Hematopoietic multipotent progenitor cell treated with erythropoietin and hydrocortisone succinate and interleukin-3 and kit ligand, for 15 days (in vitro differentiated cells): Measurements from ENCODE around the gene TMEM132D.

Experiments used
- DNase-seq: peaks from one replicate; pipeline ENCODE4 v3.0.0-alpha.2; 2015; ENCODE audit warnings: low spot score

TMEM132D gene

GRCh38 chr12:129440278-129440677 is 463.5 kb downstream of the TMEM132D start:
- DNase-seq: no peak

- DNase-seq: no peak
Observed at GRCh38 chr12:129434790-129435189, 469.0 kb downstream of the TMEM132D start.

GRCh38 chr12:129428240-129428936 is 475.4 kb downstream of the TMEM132D start:
- no peak for DNase-seq

DNA sequence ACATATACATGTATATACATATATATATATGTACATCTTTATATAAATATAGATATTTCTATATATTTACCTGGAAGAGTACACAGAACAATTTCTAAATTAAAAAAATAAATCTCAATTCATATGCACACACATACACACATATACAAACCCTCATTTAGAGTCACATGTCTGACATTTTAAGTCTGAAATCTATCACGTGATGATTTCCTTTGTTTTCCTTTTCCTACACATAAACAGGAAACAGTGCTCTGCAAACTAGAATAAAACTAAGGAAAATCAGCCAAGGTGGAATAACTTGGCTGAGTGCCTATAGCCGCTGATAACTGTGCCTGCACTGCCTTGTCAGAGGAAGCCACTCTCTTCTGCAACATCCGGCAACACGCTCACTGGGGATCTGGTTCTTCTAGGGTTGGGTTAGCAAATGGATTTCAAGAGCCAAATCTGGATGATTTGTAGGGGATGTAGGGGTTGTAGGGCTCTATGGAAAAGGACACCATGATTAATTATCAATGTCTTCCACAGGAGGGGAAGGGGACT is 480.7 kb downstream of the TMEM132D start:
- no peak for DNase-seq

- no peak for DNase-seq
Observed at GRCh38 chr12:129413295-129413694, 490.5 kb downstream of the TMEM132D start.

DNA sequence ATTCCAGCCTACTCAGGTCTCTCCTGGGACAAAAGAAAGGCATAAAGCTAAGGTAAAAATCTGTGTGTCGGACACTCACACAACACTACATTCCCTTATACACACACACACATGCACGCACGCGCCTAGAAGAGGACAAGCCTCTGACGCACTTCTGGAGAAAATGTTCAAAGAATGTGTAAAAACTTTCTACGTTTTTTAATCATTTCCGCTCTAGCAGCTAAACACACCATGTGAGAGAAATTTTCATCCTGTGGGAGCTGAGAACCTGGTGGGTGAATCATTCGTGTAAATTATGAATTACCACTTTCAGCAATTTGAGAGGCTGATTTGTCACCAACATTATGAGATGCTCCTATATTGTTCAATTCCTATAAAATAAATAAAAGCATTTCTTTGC is 494.5 kb downstream of the TMEM132D start:
- no peak for DNase-seq

GRCh38 chr12:129404556-129404955 is 499.3 kb downstream of the TMEM132D start:
- DNase-seq: no peak

GRCh38 chr12:129401572-129401971 is 502.3 kb downstream of the TMEM132D start:
- DNase-seq: no peak

- no peak for DNase-seq
Observed at GRCh38 chr12:129394177-129394825, 509.5 kb downstream of the TMEM132D start.

DNA sequence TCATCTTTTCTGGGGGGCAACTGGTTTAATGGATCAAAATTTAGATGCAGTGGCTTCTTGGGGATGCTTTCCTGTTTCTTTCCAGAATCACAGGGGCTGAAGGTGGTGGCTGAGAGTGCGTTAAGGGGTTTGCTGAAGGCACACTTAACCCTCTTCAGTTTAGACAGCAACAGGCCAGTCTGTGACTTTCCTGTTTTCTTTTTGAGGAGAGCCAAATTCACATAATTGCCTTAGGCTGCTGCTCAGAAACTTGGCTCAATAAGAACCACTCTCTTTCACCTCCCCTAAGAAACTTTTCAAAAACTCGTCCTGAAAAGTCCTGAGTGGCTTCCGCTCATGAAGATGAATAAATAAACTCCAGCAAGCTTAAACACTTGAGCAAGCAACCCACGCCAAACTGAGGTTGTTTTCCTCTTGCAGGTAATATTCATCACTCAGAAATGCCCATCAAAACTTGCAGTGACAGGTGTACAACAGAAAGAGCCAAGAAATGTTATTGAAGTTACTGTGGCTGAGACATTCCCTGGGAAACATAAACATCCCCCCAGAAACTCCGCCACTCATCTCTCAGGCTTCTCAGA is 510.4 kb downstream of the TMEM132D start:
- no peak for DNase-seq

- DNase-seq: no peak
Observed at GRCh38 chr12:129385637-129385990, 518.2 kb downstream of the TMEM132D start.

GRCh38 chr12:129383956-129384355 is 519.9 kb downstream of the TMEM132D start:
- no peak for DNase-seq

DNA sequence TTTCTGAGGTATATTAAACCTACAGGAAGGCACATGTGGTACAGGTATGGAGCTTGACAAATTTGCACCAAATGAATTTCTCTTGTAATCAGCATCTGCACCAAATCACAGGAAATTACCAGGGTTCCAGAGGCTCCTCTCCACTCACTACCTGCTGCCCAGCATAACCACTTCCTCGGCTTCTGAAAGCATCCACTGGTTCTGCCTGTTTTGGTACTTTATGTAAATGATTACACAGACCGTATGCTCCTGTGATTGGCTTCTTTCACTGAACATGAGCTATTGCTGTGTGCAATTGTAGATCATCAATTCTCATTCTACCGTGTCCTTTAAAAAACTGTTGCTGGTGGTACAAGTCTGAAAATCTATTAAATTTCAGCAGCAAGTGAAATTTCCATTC is 522.1 kb downstream of the TMEM132D start:
- no peak for DNase-seq

DNA sequence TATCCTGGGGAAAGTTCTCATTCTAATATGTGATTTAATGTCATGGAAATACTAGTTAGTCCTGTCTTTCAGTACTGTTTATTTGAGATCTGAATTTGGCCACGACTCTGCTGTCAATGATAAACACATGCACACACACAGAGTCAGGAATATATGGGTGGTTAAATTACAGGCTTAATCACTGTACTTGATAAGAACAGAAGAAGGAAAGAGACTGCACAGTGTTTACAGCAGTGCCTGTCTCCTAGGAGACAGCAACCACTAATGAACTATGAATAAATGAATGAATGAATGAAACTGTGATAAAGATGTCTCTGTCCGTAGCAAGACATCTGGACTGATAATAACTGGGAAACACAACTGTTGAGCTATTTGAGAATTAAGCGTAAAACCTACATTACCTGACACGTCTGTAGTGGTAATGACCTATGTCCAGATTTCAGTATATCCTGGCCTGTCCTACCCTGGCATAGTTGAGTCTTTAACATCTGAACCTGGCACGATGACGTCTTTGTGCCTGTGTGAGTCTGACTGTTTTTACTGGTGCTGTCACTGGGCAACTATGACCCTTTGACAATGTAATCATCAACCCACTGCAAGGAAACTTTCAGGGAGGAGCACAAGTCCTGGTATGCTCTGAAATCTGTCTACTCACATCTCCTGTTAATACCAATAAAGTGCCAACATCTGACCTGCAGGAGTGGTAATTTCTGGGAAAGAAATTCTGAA is 524.6 kb downstream of the TMEM132D start:
- DNase-seq: no peak

- DNase-seq: no peak
Observed at GRCh38 chr12:129378496-129378895, 525.3 kb downstream of the TMEM132D start.

DNA sequence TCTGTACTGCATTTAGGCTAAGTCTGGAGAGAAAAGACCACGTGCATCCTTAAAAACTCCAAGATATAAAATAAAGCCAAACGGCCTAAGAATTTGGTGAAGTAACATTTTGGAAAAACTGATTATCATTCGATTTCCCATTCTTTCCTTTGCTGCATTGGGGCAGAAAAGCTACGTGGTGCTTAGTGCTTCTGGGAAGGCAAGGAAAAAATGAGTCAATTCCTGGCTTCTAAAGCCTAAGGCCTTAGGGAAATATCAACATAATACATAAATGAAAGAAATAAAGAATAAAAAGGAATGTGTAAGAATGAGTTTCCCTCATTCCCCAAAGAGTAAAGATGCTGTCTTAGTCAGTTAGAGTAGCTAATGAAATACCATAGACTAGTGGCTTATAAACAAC is 530.1 kb downstream of the TMEM132D start:
- no peak for DNase-seq

DNA sequence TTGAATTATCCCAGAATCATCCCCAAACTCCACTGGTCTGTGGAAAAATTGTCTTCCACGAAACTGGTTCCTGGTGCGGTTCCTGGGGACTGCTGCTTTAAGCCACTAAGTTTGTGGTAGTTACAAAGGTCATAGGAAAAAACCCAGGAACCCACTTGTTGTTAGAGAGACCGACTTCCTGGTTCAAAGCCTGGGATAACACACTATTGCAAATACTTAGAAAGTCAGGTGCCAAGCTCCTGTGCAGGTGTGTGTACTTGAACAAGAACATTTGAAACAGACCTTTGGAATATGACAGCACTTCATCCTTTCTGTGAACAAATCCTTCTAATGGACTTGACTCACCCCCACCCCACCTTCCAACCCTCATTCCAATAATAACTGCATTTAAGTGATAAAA is 530.9 kb downstream of the TMEM132D start:
- DNase-seq: no peak

- no peak for DNase-seq
Observed at GRCh38 chr12:129372348-129372747, 531.5 kb downstream of the TMEM132D start.

DNA sequence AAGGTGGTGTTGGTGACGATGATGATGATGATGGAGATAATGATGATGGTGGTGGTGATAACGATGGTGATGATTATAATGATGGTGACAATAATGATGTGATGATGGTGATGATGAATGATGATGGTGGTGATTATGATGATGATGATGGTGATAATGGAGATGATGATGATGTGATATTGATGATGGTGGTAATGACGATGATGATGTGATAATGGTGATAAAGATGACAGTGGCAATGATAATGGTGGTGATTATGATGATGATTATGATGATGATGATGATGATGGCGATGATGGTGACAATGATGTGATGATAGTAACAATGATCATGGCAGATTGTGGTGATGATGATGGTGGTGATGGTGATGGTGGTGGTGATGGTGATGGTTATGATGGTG is 532.6 kb downstream of the TMEM132D start:
- DNase-seq: no peak

DNA sequence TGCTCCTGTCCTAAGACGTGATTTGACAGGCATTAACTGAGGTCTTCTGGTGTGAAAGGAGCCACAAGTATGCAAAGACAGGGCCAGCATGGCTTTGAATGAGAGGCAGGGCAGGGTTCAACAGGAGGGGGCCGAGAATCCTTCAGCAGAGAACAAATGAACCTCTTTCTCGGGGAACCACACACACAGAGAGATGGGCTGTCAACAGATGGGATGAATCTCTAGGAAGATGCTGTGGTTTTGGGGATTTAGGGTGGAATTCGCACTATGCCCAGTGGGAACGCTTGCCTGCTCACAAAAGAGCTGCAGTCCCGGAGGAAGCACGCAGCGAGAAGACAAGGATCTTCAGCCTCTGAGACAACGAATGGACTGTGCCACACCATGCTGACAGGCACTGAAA is 537.2 kb downstream of the TMEM132D start:
- no peak for DNase-seq

- no peak for DNase-seq
Observed at GRCh38 chr12:129363041-129363440, 540.8 kb downstream of the TMEM132D start.

DNA sequence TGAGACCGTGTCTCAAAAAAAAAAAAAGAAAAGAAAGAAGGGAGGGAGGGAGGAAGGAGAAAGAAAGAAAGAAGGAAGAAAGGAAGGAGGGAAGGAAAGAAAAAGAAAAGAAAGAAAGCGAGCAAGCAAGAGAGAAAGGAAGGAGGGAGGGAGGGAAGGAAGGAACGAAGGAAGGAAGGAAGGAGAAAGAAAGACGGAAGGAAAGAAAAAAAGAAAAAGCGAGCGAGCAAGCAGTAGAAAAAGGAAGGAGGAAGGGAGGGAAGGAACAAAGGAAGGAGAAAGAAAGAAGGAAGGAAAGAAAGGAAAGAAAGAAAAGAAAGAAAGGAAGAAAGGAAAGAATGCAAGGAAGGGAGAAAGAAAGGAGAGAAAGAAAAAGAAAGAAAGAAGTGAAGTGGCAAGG is 546.6 kb downstream of the TMEM132D start:
- no peak for DNase-seq

- DNase-seq: no peak
Observed at GRCh38 chr12:129351481-129351880, 552.3 kb downstream of the TMEM132D start.
